ENCODE data around the gene ARHGAP45.

Gene ARHGAP45

GRCh38 chr19:1070576-1070930 is 3.6 kb downstream of the ARHGAP45 start:
- ChIA-PET CTCF (interaction anchor here (1.1 to 1.3 kb wide), 2 partner anchors 14 to 35 kb away, joined by 3 read pairs; no protein-coding TSS in a partner anchor), POLR2A (no interaction called here)
- peaks cover 2 to 42% (median 25%) of the 10 kb centered on the region in 4 experiments for H3K36me3 ChIP-seq (ENCODE audit: control insufficient read depth in 4 of 4, insufficient read depth in 4 of 4, low read length in 3 of 4)
- H3K9me3 ChIP-seq (ENCODE audit: control extremely low read depth in 1 of 5, control insufficient read depth in 4 of 5, insufficient read depth in 2 of 5, low read depth in 1 of 5, low read length in 4 of 5): no peaks in the 10 kb centered on the region
- DNase-seq: no peak
- no peaks in the 10 kb centered on the region for H3K27me3 ChIP-seq (replicated peaks in 2 of 5; ENCODE audit: control insufficient read depth in 4 of 5, insufficient read depth in 5 of 5, low read length in 4 of 5)
- no peak overlapping the region for H3K27ac ChIP-seq (ENCODE audit: insufficient read depth in 1 of 2, low read depth in 1 of 2, low read length in 2 of 2, poor library complexity in 1 of 2, severe bottlenecking in 2 of 2)
- peaks cover under 1 to 65% (median 62%) of the 10 kb centered on the region in 4 experiments for H3K4me1 ChIP-seq (ENCODE audit: control extremely low read depth in 1 of 4, control insufficient read depth in 4 of 4, insufficient read depth in 4 of 4, low read length in 3 of 4)
- 97% methylated on average over 18 of the region's 21 CpGs for WGBS (ENCODE audit: insufficient coverage)
- H3K4me3 ChIP-seq (ENCODE audit: control insufficient read depth in 1 of 7, extremely low read depth in 1 of 7, insufficient read depth in 4 of 7, low read depth in 2 of 7, low read length in 6 of 7): no peak overlapping the region

- no peak for DNase-seq
- WGBS (ENCODE audit: insufficient coverage): 96% methylated on average over 79 of the region's 99 CpGs
- peaks cover 2 to 48% (median 25%) of the 10 kb centered on the region in 4 experiments for H3K36me3 ChIP-seq (ENCODE audit: control insufficient read depth in 4 of 4, insufficient read depth in 4 of 4, low read length in 3 of 4)
- H3K4me1 ChIP-seq (ENCODE audit: control extremely low read depth in 1 of 4, control insufficient read depth in 4 of 4, insufficient read depth in 4 of 4, low read length in 3 of 4): peaks cover 4 to 65% (median 62%) of the 10 kb centered on the region in 4 experiments
- no peak overlapping the region for H3K4me3 ChIP-seq (ENCODE audit: control insufficient read depth in 1 of 7, extremely low read depth in 1 of 7, insufficient read depth in 4 of 7, low read depth in 2 of 7, low read length in 6 of 7)
- ChIA-PET POLR2A (no interaction called here), CTCF (interaction anchor here (1.1 kb wide), 1 partner anchor 13 kb away, joined by 3 read pairs; no protein-coding TSS in a partner anchor)
- no peaks in the 10 kb centered on the region for H3K27me3 ChIP-seq (replicated peaks in 2 of 5; ENCODE audit: control insufficient read depth in 4 of 5, insufficient read depth in 5 of 5, low read length in 4 of 5)
- H3K9me3 ChIP-seq (ENCODE audit: control extremely low read depth in 1 of 5, control insufficient read depth in 4 of 5, insufficient read depth in 2 of 5, low read depth in 1 of 5, low read length in 4 of 5): no peaks in the 10 kb centered on the region
- H3K27ac ChIP-seq (ENCODE audit: insufficient read depth in 1 of 2, low read depth in 1 of 2, low read length in 2 of 2, poor library complexity in 1 of 2, severe bottlenecking in 2 of 2): no peak overlapping the region
Observed at GRCh38 chr19:1070931-1071791, 4.2 kb downstream of the ARHGAP45 start.

DNA sequence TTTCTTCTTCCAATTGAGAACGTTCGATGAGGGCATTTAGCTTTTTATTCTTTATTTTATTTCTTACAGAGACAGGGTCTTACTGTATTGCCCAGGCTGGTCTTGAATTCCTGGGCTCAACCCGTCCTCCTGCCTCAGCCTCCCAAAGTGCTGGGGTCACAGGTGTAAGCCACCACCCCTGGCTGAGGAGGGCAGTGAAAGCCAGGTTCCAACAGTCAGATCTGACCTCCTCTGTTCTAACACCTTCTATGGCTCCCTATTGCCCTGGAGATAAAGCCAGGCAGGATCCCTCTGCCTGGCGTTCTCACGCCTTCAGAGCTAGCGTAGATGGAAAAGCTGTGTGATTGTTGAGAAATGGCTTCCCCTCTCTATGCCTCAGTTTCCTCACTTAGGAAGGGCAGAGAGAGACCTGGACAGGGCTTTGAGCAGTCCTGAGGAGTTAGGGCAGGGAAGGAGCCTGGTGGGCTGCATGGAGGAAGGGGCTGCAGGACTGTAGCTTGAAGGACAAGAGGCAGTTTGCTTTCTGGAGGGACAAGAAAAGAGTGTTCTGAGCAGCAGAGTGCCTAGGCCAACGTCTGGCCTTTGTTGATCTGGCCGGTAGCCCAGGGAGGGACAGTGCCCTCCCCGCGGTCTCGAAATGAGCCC is 5.5 kb downstream of the ARHGAP45 start:
- Histone ChIP-seq H3K4me3 (ENCODE audit: control insufficient read depth in 1 of 7, extremely low read depth in 1 of 7, insufficient read depth in 4 of 7, low read depth in 2 of 7, low read length in 6 of 7) (no peak overlapping the region), H3K27me3 (replicated peaks in 2 of 5; ENCODE audit: control insufficient read depth in 4 of 5, insufficient read depth in 5 of 5, low read length in 4 of 5) (no peaks in the 10 kb centered on the region), H3K36me3 (ENCODE audit: control insufficient read depth in 4 of 4, insufficient read depth in 4 of 4, low read length in 3 of 4) (peaks cover 2 to 50% (median 26%) of the 10 kb centered on the region in 4 experiments), H3K27ac (ENCODE audit: insufficient read depth in 1 of 2, low read depth in 1 of 2, low read length in 2 of 2, poor library complexity in 1 of 2, severe bottlenecking in 2 of 2) (no peak overlapping the region), H3K4me1 (ENCODE audit: control extremely low read depth in 1 of 4, control insufficient read depth in 4 of 4, insufficient read depth in 4 of 4, low read length in 3 of 4) (peaks cover 10 to 70% (median 65%) of the 10 kb centered on the region in 4 experiments), H3K9me3 (ENCODE audit: control extremely low read depth in 1 of 5, control insufficient read depth in 4 of 5, insufficient read depth in 2 of 5, low read depth in 1 of 5, low read length in 4 of 5) (no peaks in the 10 kb centered on the region)
- CTCF ChIA-PET: interaction anchor here (0.9 to 1.2 kb wide), 3 partner anchors 12 to 39 kb away, joined by 3 read pairs; no protein-coding TSS in a partner anchor
- 89% methylated on average over 6 of the region's 11 CpGs for WGBS (ENCODE audit: insufficient coverage)
- POLR2A ChIA-PET: interaction anchor here (0.6 kb wide), 1 partner anchor 51 kb away, joined by 3 read pairs; no protein-coding TSS in a partner anchor
- no peak for DNase-seq

DNA sequence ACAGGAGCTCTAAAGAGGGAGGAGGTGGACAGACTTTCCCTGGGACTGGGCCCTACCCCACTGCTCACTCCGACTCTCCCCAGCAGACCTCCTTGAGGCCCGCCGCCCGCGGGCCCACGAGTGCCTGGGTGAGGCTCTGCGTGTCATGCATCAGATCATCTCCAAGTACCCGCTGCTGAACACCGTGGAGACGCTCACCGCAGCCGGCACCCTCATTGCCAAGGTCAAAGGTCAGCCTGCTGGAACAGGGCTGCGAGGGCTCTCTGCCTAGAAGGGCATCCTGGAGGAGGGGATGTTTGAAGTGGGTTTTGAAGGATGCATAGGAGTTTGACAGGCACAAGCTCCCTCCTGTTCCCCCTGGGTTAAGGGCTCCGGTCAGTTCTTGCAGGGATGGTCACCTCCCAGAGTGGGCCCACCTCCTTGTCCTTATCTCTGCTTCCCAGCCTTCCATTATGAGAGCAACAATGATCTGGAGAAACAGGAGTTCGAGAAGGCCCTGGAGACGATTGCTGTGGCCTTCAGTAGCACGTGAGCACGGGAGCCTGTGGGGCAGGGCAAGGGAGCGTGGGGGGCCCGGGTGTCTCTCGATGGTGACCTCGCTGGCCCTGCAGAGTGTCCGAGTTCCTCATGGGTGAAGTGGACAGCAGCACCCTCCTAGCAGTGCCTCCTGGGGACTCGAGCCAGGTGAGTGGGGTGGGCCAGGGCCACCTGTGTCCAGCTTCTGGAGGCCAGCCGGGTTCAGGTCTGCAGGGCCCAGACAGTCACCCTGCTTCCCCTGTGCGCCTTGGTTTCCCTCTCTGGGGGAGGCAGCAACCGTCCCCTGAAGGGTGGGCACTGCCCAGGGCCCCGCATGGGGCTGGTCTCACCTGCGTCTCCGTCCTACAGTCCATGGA is 6.3 kb downstream of the ARHGAP45 start:
- Histone ChIP-seq H3K4me3 (ENCODE audit: control insufficient read depth in 1 of 7, extremely low read depth in 1 of 7, insufficient read depth in 4 of 7, low read depth in 2 of 7, low read length in 6 of 7) (no peak overlapping the region), H3K36me3 (ENCODE audit: control insufficient read depth in 4 of 4, insufficient read depth in 4 of 4, low read length in 3 of 4) (peaks cover 2 to 55% (median 30%) of the 10 kb centered on the region in 4 experiments), H3K27ac (ENCODE audit: insufficient read depth in 1 of 2, low read depth in 1 of 2, low read length in 2 of 2, poor library complexity in 1 of 2, severe bottlenecking in 2 of 2) (no peak overlapping the region), H3K4me1 (ENCODE audit: control extremely low read depth in 1 of 4, control insufficient read depth in 4 of 4, insufficient read depth in 4 of 4, low read length in 3 of 4) (peaks cover 10 to 68% (median 66%) of the 10 kb centered on the region in 4 experiments), H3K9me3 (ENCODE audit: control extremely low read depth in 1 of 5, control insufficient read depth in 4 of 5, insufficient read depth in 2 of 5, low read depth in 1 of 5, low read length in 4 of 5) (no peaks in the 10 kb centered on the region), H3K27me3 (replicated peaks in 2 of 5; ENCODE audit: control insufficient read depth in 4 of 5, insufficient read depth in 5 of 5, low read length in 4 of 5) (no peaks in the 10 kb centered on the region)
- no peak for DNase-seq
- ChIA-PET POLR2A (no interaction called here), CTCF (interaction anchor here (0.8 to 1.7 kb wide), 4 partner anchors 8 to 43 kb away, joined by 3 to 6 read pairs (median 3); no protein-coding TSS in a partner anchor)
- WGBS (ENCODE audit: insufficient coverage): 96% methylated on average over 27 of the region's 30 CpGs

- peaks cover 10 to 61% (median 59%) of the 10 kb centered on the region in 4 experiments for H3K4me1 ChIP-seq (ENCODE audit: control extremely low read depth in 1 of 4, control insufficient read depth in 4 of 4, insufficient read depth in 4 of 4, low read length in 3 of 4)
- POLR2A ChIA-PET: interaction anchor here (1.0 to 1.2 kb wide), 3 partner anchors 8 to 195 kb away, joined by 3 to 6 read pairs (median 4); partner anchors contain the start of gene CIRBP
- no peaks in the 10 kb centered on the region for H3K9me3 ChIP-seq (ENCODE audit: control extremely low read depth in 1 of 5, control insufficient read depth in 4 of 5, insufficient read depth in 2 of 5, low read depth in 1 of 5, low read length in 4 of 5)
- WGBS (ENCODE audit: insufficient coverage): 75% methylated on average over 19 of the region's 28 CpGs
- peak overlapping the region in 2 of 7 experiments; percentile 10 to 19 for H3K4me3 ChIP-seq (ENCODE audit: control insufficient read depth in 1 of 7, extremely low read depth in 1 of 7, insufficient read depth in 4 of 7, low read depth in 2 of 7, low read length in 6 of 7)
- DNase-seq: no peak
- peaks cover 2 to 51% (median 31%) of the 10 kb centered on the region in 4 experiments for H3K36me3 ChIP-seq (ENCODE audit: control insufficient read depth in 4 of 4, insufficient read depth in 4 of 4, low read length in 3 of 4)
- H3K27ac ChIP-seq (ENCODE audit: insufficient read depth in 1 of 2, low read depth in 1 of 2, low read length in 2 of 2, poor library complexity in 1 of 2, severe bottlenecking in 2 of 2): no peak overlapping the region
- no peaks in the 10 kb centered on the region for H3K27me3 ChIP-seq (replicated peaks in 2 of 5; ENCODE audit: control insufficient read depth in 4 of 5, insufficient read depth in 5 of 5, low read length in 4 of 5)
- CTCF ChIA-PET: interaction anchor here (0.8 to 1.7 kb wide), 4 partner anchors 9 to 44 kb away, joined by 3 to 6 read pairs (median 4); no protein-coding TSS in a partner anchor
Observed at GRCh38 chr19:1073956-1074517, 7.1 kb downstream of the ARHGAP45 start.
